GM12891 (cell line): Measurements from ENCODE around the gene CSMD2.

Experiments used
- DNase-seq: peaks from one replicate; pipeline ENCODE4 v3.0.0; 2011; ENCODE audit warnings: low spot score; ENCODE audit not compliant: insufficient read length
- FAIRE-seq: peaks from 2 replicates; lab custom pipeline; 2011; peaks lifted over from hg19 to GRCh38; lab: Jason Lieb, UNC
- PAX5 ChIP-seq: IDR thresholded peaks from 2 replicates; pipeline ENCODE4 v1.6.1; 2011; ENCODE audit warnings: low read length, moderate library complexity, mild to moderate bottlenecking; ENCODE audit not compliant: insufficient read depth, severe bottlenecking
- POLR2A ChIP-seq: IDR thresholded peaks from 2 replicates; pipeline ENCODE4 v1.6.1; 2011; ENCODE audit warnings: low read depth, low read length, control low read depth
- POLR2AphosphoS5 ChIP-seq: IDR thresholded peaks from 2 replicates; pipeline ENCODE4 v1.6.1; 2011; ENCODE audit warnings: low read depth, low read length, control low read depth
- POU2F2 ChIP-seq: IDR thresholded peaks from 2 replicates; pipeline ENCODE4 v1.6.1; 2011; ENCODE audit warnings: low read depth, mild to moderate bottlenecking, control low read depth, low read length, moderate library complexity
- SPI1 ChIP-seq: IDR thresholded peaks from 2 replicates; pipeline ENCODE4 v1.6.1; 2011; ENCODE audit warnings: low read depth, low read length, control low read depth
- TAF1 ChIP-seq: IDR thresholded peaks from 2 replicates; pipeline ENCODE4 v1.6.1; 2011; ENCODE audit warnings: low read depth, low read length, control low read depth

CSMD2 gene

DNA sequence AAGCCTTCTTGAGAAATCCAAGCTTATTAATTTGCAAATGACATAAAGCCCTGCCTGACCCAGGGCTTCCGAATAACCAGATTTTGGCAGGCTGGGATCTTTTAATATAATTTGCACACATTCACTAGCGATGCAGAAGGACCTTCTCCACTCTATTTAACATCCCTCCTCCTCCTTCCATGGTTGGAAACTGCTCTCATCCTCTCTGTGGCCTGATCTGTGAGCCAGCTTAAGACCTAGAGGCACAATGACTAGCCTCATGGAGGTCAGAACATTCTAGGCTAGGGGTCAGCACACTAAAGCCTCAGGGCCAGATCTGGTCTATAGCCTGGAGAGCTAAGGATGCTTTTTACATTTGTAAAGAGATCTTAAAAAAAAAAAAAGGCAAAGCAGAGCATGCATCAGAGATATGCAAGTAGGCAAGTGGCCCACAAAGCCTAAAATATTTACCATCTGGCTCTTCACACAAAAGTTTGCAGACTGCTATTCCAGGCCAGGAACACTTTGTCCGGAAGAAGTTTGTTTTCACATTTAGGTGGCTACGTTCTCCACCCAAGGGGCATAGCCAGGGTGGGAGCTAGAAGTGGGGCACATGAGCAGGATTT, 439.4 kb downstream of the CSMD2 start:
- DNase-seq = no peak
- TF ChIP-seq PAX5 (no peak), POU2F2 (no peak), POLR2A (no peak), POLR2AphosphoS5 (no peak), TAF1 (no peak), SPI1 (no peak)
- FAIRE-seq = no peak

DNA sequence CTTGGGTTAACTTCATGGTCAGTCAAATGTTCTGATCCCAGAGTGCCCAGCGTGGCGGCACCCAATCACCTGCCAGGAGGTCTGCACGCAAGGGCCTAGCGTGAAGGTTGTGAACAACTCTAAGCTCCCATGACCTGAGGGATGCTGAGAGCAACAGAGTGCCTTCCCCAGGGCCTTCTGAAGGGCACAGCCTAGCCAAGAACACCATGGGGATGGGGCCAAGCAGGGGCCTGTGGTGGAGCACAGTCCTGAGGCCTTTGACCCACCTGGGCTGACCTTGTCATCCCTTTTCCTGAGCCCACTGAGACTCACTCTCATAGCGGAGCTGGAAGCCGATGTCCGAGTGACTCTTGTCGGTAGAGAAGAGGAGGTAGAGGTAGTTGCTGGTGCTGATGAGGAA, 440.0 kb downstream of the CSMD2 start:
- no peak for FAIRE-seq
- TF ChIP-seq TAF1 = no peak
- TF ChIP-seq POU2F2 = no peak
- TF ChIP-seq SPI1 = no peak
- TF ChIP-seq POLR2A = no peak
- TF ChIP-seq PAX5 = no peak
- TF ChIP-seq POLR2AphosphoS5 = no peak
- no peak for DNase-seq

DNA sequence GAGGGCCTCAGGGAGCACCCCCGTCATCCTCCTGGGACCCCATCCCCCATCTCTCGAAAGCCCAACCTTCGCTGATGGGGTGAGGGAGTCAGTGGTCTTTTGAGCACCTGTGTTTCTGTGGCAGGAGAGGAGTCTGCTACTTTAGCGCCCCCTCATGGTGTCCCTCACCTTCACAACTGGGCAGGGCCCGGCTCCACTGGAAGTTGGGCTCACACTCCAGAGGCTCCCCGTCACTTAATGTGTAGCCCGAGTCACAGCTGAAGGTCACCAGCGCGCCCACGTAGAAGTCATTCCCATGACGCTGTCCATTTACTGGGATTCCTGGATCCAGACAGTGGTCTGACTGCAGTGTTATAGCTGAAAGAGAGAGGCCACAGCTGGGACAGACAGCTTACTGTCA, 440.7 kb downstream of the CSMD2 start:
- FAIRE-seq = no peak
- TF ChIP-seq POLR2AphosphoS5 (no peak), SPI1 (no peak), POU2F2 (no peak)
- no peak for DNase-seq

DNA sequence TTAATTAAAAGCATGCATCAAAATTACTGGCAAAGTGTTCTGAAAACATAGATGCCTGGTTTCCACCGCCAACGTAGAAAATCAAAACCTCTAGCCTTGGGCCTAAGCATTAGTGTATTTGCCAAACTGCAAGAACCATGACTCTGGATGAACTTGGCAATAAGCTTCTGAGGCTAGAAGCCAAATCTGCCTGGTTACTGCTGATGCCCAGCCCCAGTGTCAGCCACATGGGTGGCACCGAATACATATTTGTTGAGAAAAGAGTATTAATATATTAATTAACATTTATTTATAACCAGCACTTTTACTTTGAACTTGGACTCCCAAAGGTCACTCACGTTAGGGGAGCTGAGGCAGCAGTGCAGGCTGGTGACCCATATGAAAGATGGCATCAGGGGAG, 441.8 kb downstream of the CSMD2 start:
- no peak for FAIRE-seq
- DNase-seq = no peak
- TF ChIP-seq TAF1 (no peak), POLR2AphosphoS5 (no peak), SPI1 (no peak), POU2F2 (no peak), POLR2A (no peak), PAX5 (no peak)

DNA sequence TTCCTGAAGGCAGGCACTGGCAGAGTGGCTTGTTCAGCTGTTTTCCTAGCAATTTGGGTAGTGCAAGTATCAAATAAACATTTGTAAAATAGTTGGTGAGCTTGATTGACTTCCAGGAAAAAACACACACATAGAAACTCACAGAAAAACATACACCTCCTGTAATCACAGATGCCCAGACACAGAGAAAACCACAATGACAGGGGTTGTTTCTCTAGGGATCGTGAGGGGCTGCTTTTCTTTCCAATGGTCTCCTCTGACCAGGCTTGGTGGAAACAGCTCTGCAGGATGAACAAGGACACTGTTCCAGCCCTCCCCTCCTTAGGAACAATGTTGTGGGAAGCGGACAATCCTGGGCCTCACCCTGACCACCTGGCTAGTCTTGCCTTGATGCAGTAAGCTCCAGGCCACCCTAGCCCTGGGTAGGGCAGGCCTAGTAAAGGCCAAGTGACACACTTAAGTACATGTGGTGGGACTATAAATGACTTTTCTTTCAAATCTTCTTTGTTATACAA, 443.7 kb downstream of the CSMD2 start:
- no peak for FAIRE-seq
- TF ChIP-seq POU2F2 = no peak
- TF ChIP-seq PAX5 = no peak
- TF ChIP-seq POLR2AphosphoS5 = no peak
- TF ChIP-seq SPI1 = no peak
- no peak for TF ChIP-seq POLR2A
- TF ChIP-seq TAF1 = no peak

DNA sequence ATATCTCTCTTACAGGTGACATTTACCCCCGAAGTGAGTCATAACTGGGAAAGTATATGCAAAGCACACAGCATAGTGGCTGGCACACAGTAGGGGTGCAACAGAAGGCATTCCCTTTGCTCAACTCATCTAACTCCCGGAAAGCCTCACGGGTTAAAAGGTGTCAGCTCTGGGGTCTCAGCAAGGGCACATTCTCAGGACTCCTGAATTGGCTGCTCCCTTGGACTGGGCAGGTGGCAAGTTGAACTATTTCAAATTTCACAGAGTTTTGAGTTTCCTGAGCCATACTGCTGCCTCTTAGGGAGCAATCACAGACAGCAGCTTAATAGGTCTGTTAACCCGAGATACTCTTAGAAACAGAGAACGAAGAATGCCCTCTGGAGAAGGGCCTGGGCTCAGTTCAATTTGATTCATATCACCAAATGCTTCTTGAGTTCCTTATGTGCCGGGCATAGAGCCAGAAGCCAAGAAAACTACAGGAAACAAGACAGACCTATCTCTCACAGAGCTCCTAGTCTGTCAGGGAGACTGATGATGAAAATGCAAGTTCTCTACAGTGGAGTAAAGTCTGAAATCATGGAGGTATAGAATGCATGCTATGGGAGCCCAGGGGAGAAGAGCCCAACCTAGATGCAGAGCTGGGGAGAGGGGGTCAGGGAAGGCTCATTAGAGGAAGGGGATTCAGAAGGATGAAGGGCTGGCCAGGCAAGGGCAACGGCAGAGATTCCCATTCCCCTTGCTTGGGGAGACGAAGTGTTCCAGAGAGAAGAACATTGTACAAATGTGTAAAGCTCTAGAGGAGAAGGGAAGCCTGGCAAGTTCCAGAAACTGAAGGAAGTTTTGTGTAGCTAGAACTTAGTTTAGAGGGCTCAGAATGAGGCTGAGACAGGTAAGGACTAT, 445.0 kb downstream of the CSMD2 start:
- no peak for FAIRE-seq
- no peak for DNase-seq
- TF ChIP-seq TAF1 (no peak), SPI1 (no peak), PAX5 (no peak), POLR2A (no peak), POU2F2 (no peak), POLR2AphosphoS5 (no peak)

More for the DNA sequence above, 443.7 kb downstream of the CSMD2 start:
- no peak for DNase-seq

DNA sequence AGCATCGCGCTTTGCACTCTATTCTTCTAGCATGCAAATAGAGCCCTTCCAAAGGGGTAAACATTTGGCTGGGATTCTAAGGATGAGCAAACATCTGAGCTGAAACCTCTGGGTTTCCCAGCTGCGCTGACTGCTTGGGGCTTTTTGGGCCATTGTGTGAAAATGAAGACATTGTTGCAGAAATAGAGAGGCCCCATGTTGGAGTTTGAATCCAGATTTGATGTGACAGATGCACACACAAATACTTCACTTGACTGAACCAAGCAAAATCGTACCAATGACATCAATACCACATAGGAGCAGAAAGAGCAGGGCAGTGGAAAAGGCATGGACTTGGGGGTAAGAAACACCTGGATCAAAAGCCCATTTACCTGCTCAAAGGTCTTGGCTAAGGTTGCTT, 445.7 kb downstream of the CSMD2 start:
- TF ChIP-seq TAF1 (no peak), POU2F2 (no peak), SPI1 (no peak), POLR2AphosphoS5 (no peak), POLR2A (no peak), PAX5 (no peak)
- FAIRE-seq (no peak), DNase-seq (no peak)

DNA sequence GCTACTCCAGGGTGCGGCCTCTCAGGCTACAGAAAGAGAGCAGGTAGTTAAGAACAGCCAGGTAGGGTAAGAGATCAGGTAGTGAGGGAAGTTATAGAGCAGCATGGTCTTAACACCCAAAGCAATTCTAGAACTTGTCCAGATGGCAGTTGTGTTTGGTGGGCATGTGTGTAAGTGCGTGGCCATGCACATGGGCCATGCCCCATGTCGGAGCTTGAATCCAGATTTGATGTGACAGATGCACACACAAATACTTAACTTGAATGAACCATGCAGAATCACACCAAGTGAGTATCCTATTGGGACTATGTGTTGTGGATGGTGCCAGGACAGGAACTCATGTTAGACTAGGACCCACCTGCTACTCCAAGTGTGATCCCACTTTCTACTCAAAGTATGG, 446.8 kb downstream of the CSMD2 start:
- DNase-seq (no peak), FAIRE-seq (no peak)
- TF ChIP-seq TAF1 = no peak
- TF ChIP-seq PAX5 = no peak
- TF ChIP-seq POU2F2 = no peak
- no peak for TF ChIP-seq SPI1
- no peak for TF ChIP-seq POLR2AphosphoS5
- TF ChIP-seq POLR2A = no peak

DNA sequence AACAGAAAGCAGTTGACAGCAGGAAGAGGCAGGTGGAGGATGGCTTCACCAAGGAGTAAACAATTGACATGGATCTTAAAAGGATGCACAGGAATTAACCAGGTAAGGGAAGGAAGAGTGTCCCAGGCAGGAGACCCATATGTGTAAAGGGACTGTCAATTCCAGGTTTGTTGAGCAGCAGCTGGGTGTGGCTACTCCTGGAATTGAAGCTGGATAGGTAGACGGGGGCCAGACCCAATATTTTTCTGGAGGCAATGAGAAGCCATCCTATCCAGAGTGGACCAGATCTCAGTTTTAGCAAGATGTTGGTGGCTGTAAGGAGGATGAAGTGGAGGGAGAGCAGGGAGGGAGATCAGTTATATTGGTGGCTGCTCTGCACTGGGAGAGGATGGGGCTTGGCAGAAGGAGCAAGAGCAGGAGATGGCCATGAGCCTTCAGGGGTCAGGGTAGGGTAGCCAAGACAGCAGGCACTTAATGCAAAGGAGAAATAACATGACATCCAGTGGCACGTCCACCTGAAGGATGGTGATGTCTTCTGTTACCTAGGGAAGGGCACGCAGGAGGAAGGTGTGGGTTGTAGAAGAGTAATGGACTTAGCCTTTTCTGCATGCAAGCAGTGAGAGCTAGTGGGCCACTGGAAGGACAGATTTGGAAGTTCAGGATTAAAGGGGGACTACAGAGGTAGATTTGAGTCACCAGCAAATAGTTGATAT, 447.9 kb downstream of the CSMD2 start:
- DNase-seq = no peak
- TF ChIP-seq TAF1 (no peak), SPI1 (no peak), POLR2AphosphoS5 (no peak), PAX5 (no peak), POU2F2 (no peak), POLR2A (no peak)
- FAIRE-seq = no peak
